Measurements from ENCODE around the gene BOD1L2.

Gene BOD1L2

GRCh38 chr18:57146956-57147636 is at the start of gene BOD1L2:
BOD1L2 (plus strand) TSS chr18:57147087; CDS start chr18:57147313, 226 bp downstream.
- no peak for DNase-seq (ENCODE audit: low spot score)
- no peak for FAIRE-seq

GRCh38 chr18:57107140-57107832 is 39.6 kb upstream of the BOD1L2 start:
- FAIRE-seq = no peak
- peak; percentile 33 for DNase-seq (ENCODE audit: low spot score)

- DNase-seq (ENCODE audit: low spot score) (no peak), FAIRE-seq (no peak)
These were observed 36.6 kb upstream of the BOD1L2 start for GRCh38 chr18:57110290-57110689.

GRCh38 chr18:57113799-57114420 is 33.0 kb upstream of the BOD1L2 start:
- FAIRE-seq = no peak
- DNase-seq (ENCODE audit: low spot score) = no peak

GRCh38 chr18:57116598-57117132 is 30.2 kb upstream of the BOD1L2 start:
- no peak for DNase-seq (ENCODE audit: low spot score)
- FAIRE-seq = no peak

GRCh38 chr18:57121542-57122112 is 25.3 kb upstream of the BOD1L2 start:
- FAIRE-seq (no peak), DNase-seq (ENCODE audit: low spot score) (no peak)

GRCh38 chr18:57122936-57123510 is 23.9 kb upstream of the BOD1L2 start:
- FAIRE-seq (no peak), DNase-seq (ENCODE audit: low spot score) (no peak)

- DNase-seq (ENCODE audit: low spot score) (no peak), FAIRE-seq (no peak)
These were observed 21.3 kb upstream of the BOD1L2 start for GRCh38 chr18:57125627-57126026.

GRCh38 chr18:57128220-57128932 is 18.5 kb upstream of the BOD1L2 start:
- DNase-seq (ENCODE audit: low spot score) (no peak), FAIRE-seq (no peak)

- no peak for DNase-seq (ENCODE audit: low spot score)
- FAIRE-seq = no peak
These were observed 15.8 kb upstream of the BOD1L2 start for GRCh38 chr18:57131101-57131500.

GRCh38 chr18:57131782-57132181 is 15.1 kb upstream of the BOD1L2 start:
- DNase-seq (ENCODE audit: low spot score) (no peak), FAIRE-seq (no peak)

GRCh38 chr18:57134618-57135135 is 12.2 kb upstream of the BOD1L2 start:
- FAIRE-seq = no peak
- DNase-seq (ENCODE audit: low spot score) = no peak

- no peak for DNase-seq (ENCODE audit: low spot score)
These were observed 11.2 kb upstream of the BOD1L2 start for GRCh38 chr18:57135699-57136098.

GRCh38 chr18:57137847-57138246 is 9.0 kb upstream of the BOD1L2 start:
- DNase-seq (ENCODE audit: low spot score) = no peak
- no peak for FAIRE-seq

More at GRCh38 chr18:57135699-57136098, 11.2 kb upstream of the BOD1L2 start:
- FAIRE-seq = no peak

- no peak for DNase-seq (ENCODE audit: low spot score)
- no peak for FAIRE-seq
These were observed 5.4 kb upstream of the BOD1L2 start for GRCh38 chr18:57141208-57142129.

- FAIRE-seq (no peak), DNase-seq (ENCODE audit: low spot score) (no peak)
These were observed 4.6 kb upstream of the BOD1L2 start for GRCh38 chr18:57142324-57142723.

GRCh38 chr18:57143265-57143664 is 3.6 kb upstream of the BOD1L2 start:
- no peak for DNase-seq (ENCODE audit: low spot score)
- FAIRE-seq = no peak

GRCh38 chr18:57148263-57148662 is 1.4 kb downstream of the BOD1L2 start:
- FAIRE-seq (no peak), DNase-seq (ENCODE audit: low spot score) (no peak)

- no peak for FAIRE-seq
- DNase-seq (ENCODE audit: low spot score) = no peak
These were observed 2.2 kb downstream of the BOD1L2 start for GRCh38 chr18:57149051-57149450.

- FAIRE-seq (no peak), DNase-seq (ENCODE audit: low spot score) (no peak)
These were observed 2.6 kb downstream of the BOD1L2 start for GRCh38 chr18:57149531-57149930.
